K562 (cell line): ENCODE measurements around the gene ARHGEF17. TPM values are rescaled to one million over a fixed set of nuclear protein-coding genes. Genes with fewer than 3 reads are reported as not detected.

ENCODE experiments used
- ATAC-seq: fragments of 200-7000 bp; cut with Tn5 transposase; 3 replicates; pipeline ENCODE4 v1.9.1; 2020; ENCODE audit warnings: moderate library complexity
- BruUV-seq: library from RNA; stranded (reverse); fragments of 400-500 nt; replicated peaks from 2 replicates; lab custom pipeline; 2021; lab: Mats Ljungman, UMichigan
- CTCF ChIA-PET: fragments of 300-600 bp; formaldehyde crosslinking; extraction: SDS; loops from one replicate; lab custom pipeline; 2021; ENCODE audit warnings: low intra/inter-chr PET ratio; lab: Yijun Ruan, JAX
- POLR2A ChIA-PET: fragments of 300-600, 350-650 bp; sonication (Branson Sonifier 250); formaldehyde crosslinking; extraction: SDS; loops from one replicate; lab custom pipeline; 2021; ENCODE audit warnings: antibody characterized with exemption, inconsistent platforms; lab: Yijun Ruan, JAX
- DNase-seq, 4 experiments: peaks; one replicate each; pipeline versions ENCODE4 v3.0.0 to v3.0.0-alpha.2; 2011 to 2018; ENCODE audit warnings: low spot score in 3 of 4, mixed read lengths in 3 of 4; ENCODE audit errors: extremely low read depth in 1 of 4
- FAIRE-seq: peaks from 2 replicates; lab custom pipeline; 2011; peaks lifted over from hg19 to GRCh38; lab: Jason Lieb, UNC
- H2AFZ ChIP-seq: 2 replicates; pipeline ENCODE4 v1.6.0; 2011; ENCODE audit warnings: low read depth, low read length, control low read depth, inconsistent platforms
- H3K27ac ChIP-seq: fragments of 200-600 bp; 3 replicates; pipeline ENCODE4 v1.8.0; 2011; ENCODE audit warnings: low read depth, mild to moderate bottlenecking, control low read depth, inconsistent platforms, low read length, moderate library complexity, mixed read lengths; ENCODE audit errors: extremely low read depth
- H3K27me3 ChIP-seq, 2 experiments: fragments of 300-600 bp in 1 of 2; 2 replicates in 1 of 2; 3 replicates in 1 of 2; pipeline versions ENCODE4 v1.6.0 to v1.8.0; 2011; ENCODE audit warnings: inconsistent platforms in 2 of 2, low read length in 2 of 2, mild to moderate bottlenecking in 1 of 2, mixed read lengths in 1 of 2, moderate library complexity in 1 of 2; ENCODE audit not compliant: control insufficient read depth in 2 of 2, insufficient read depth in 2 of 2
- H3K36me3 ChIP-seq: fragments of 300-600 bp; 3 replicates; pipeline ENCODE4 v1.8.0; 2011; ENCODE audit warnings: mild to moderate bottlenecking, low read length, inconsistent platforms; ENCODE audit not compliant: control insufficient read depth, insufficient read depth
- H3K4me1 ChIP-seq, 2 experiments: fragments of 200-600 bp in 1 of 2; replicated peaks in 1 of 2; 2 replicates in 1 of 2; 3 replicates in 1 of 2; pipeline versions ENCODE4 v1.5.1 to v1.8.0; 2011; ENCODE audit warnings: inconsistent platforms in 2 of 2, low read length in 2 of 2, mild to moderate bottlenecking in 1 of 2, mixed read lengths in 1 of 2, moderate library complexity in 1 of 2; ENCODE audit not compliant: control insufficient read depth in 2 of 2, insufficient read depth in 2 of 2
- H3K4me2 ChIP-seq: 2 replicates; pipeline ENCODE4 v1.6.1; 2011; ENCODE audit warnings: low read length, control low read depth, inconsistent platforms, mixed read lengths; ENCODE audit not compliant: insufficient read depth
- H3K4me3 ChIP-seq: fragments of 200-600 bp; sonication (generic), shearing (Covaris generic); 2 replicates; pipeline ENCODE4 v1.5.1; 2016; ENCODE audit warnings: control low read depth, inconsistent platforms
- H3K79me2 ChIP-seq: fragments of 200-600 bp; 3 replicates; pipeline ENCODE4 v1.8.0; 2011; ENCODE audit warnings: low read length, inconsistent platforms; ENCODE audit not compliant: control insufficient read depth, insufficient read depth
- H3K9ac ChIP-seq, 2 experiments: 2 replicates each; pipeline versions ENCODE4 v1.6.0 to v1.6.1; 2011; ENCODE audit warnings: low read depth in 2 of 2, low read length in 2 of 2, control low read depth in 1 of 2, inconsistent platforms in 1 of 2, mild to moderate bottlenecking in 1 of 2, mixed read lengths in 1 of 2; ENCODE audit not compliant: insufficient read depth in 1 of 2
- H3K9me1 ChIP-seq: one replicate; pipeline ENCODE4 v1.6.0; 2011; ENCODE audit warnings: inconsistent platforms, mild to moderate bottlenecking, low read length, moderate library complexity; ENCODE audit not compliant: control insufficient read depth, insufficient read depth
- H3K9me3 ChIP-seq: replicated peaks from 2 replicates; pipeline ENCODE4 v1.5.1; 2011; ENCODE audit warnings: low read depth, low read length, inconsistent platforms; ENCODE audit not compliant: control insufficient read depth, insufficient read depth
- H4K20me1 ChIP-seq: replicated peaks from 2 replicates; pipeline ENCODE4 v1.6.1; 2011; ENCODE audit warnings: low read length, inconsistent platforms, mixed read lengths; ENCODE audit not compliant: control insufficient read depth, insufficient read depth
- BRCA1 ChIP-seq, 2 experiments: fragments of 450-650 bp in 1 of 2; sonication (generic) in 1 of 2; formaldehyde crosslinking in 1 of 2; IDR thresholded peaks; 2 replicates each; pipeline versions ENCODE4 v1.5.0 to v1.6.1; 2017 to 2020; ENCODE audit warnings: mild to moderate bottlenecking in 1 of 2, missing genetic modification reagents in 1 of 2
- C11orf30 ChIP-seq: fragments of 450-650 bp; IDR thresholded peaks from 2 replicates; pipeline ENCODE4 v1.6.1; 2016; ENCODE audit warnings: low read depth, mild to moderate bottlenecking
- CBX5 ChIP-seq: IDR thresholded peaks from 2 replicates; pipeline ENCODE4 v1.6.1; 2014; ENCODE audit warnings: low read depth, borderline replicate concordance
- GTF2E2 ChIP-seq: fragments of 200-800 bp; sonication (Bioruptor generic); IDR thresholded peaks from 2 replicates; pipeline ENCODE4 v1.6.1; 2016; ENCODE audit warnings: missing genetic modification characterization, missing compliant biosample characterization
- HNRNPK ChIP-seq: fragments of 200-400 bp; formaldehyde crosslinking; IDR thresholded peaks from one replicate; pipeline ENCODE4 v1.6.1; 2018; ENCODE audit warnings: mild to moderate bottlenecking, low read depth, low read length; ENCODE audit not compliant: poor library complexity, severe bottlenecking
- OTX1 ChIP-seq: fragments of 450-650 bp; formaldehyde crosslinking; IDR thresholded peaks from 2 replicates; pipeline ENCODE4 v1.4.0; 2022; ENCODE audit warnings: mild to moderate bottlenecking
- ZNF324 ChIP-seq: fragments of 250-450 bp; sonication (Bioruptor Pico); IDR thresholded peaks from 2 replicates; pipeline ENCODE4 v1.4.0; 2020; ENCODE audit warnings: mild to moderate bottlenecking
- WGBS: fragments of 100-300 bp; shearing (Covaris generic); methylation state at CpG from one replicate; pipeline ENCODE4 v1.1.6; 2016; ENCODE audit warnings: low coverage, mixed read lengths; ENCODE audit not compliant: insufficient coverage; ENCODE audit errors: missing lambda C conversion rate; 5-methylcytosine and 5-hydroxymethylcytosine counted together
- in situ Hi-C: fragments of 300-500 bp; cut with MboI; formaldehyde crosslinking; loops from 4 replicates; pipeline ENCODE4 v1.15.0; 2018; ENCODE audit warnings: inconsistent platforms, mixed read lengths
- intact Hi-C: fragments of 100-400 bp; cut with micrococcal nuclease; formaldehyde crosslinking; loops from 2 replicates; pipeline ENCODE4 v1.14.2; 2022
- polyA plus RNA-seq, 8 experiments: library from polyadenylated mRNA; depleted of rRNA in 4 of 8; stranded (reverse) in 5 of 8; unstranded in 3 of 8; fragments of >200 nt; fragmentation: Nextera tagmentation in 2 of 8; fragmentation: Illumina TruSeq in 1 of 8; extraction: Ambion mirVana in 2 of 8; extraction: Trizol in 1 of 8; gene quantifications; 2 replicates each; pipeline versions ENCODE4 v1.2.1 to v1.2.3, GENCODE V29; 2011 to 2014; ENCODE audit warnings: inconsistent platforms in 1 of 8, missing spikeins in 1 of 8
- total RNA-seq, 7 experiments: library from RNA; depleted of rRNA in 6 of 7; stranded (reverse); fragments of >200 nt in 6 of 7; fragmentation: Illumina TruSeq in 2 of 7; extraction: Trizol in 2 of 7; gene quantifications; 2 replicates each; pipeline versions ENCODE4 v1.2.1 to v1.2.3, GENCODE V29; 2011 to 2021; ENCODE audit warnings: low replicate concordance in 1 of 7
- TF ChIP-seq, protein P1 (sequence below): fragments of 250-450 bp; sonication (Bioruptor Pico); IDR thresholded peaks from 2 replicates; pipeline ENCODE4 v1.4.0; 2020
- TF ChIP-seq, protein P2 (sequence below): IDR thresholded peaks from 2 replicates; pipeline ENCODE4 v1.6.1; 2011; ENCODE audit not compliant: insufficient read length; ENCODE audit errors: extremely low read depth
- TF ChIP-seq, protein P3 (sequence below): sonication (generic); formaldehyde crosslinking; IDR thresholded peaks from 2 replicates; pipeline ENCODE4 v1.8.1; 2023; ENCODE audit warnings: mild to moderate bottlenecking, missing genetic modification reagents, moderate library complexity

The ARHGEF17 gene
- total and polyA plus RNA-seq, 9 of the 15 experiments (the other 6 are each of a cell fraction or from before 2014, with no cell fraction given) = 0.04 to 0.68 (median 0.10) TPM; not detected in 2

DNA sequence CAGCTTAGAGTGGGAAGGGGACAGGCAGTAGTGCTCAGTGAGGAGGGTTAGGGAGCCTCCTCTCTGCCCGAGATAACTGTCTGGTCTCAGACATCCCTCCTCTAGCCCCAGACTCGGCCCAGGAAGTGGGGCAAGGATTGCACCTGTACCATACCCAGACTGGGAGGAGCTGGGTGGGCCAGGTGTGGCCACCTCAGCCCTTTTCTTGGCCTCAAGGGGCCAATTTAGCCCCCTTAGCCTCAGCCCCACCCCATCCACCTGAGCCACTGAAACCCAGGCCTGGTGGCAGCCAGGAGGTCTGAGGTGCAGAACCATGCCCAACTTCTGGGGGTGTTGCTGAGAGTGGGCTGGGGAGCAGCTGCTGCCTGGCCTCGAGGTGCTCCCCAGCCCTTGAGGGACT lies 74.7 kb downstream of the ARHGEF17 start:
- H2AFZ ChIP-seq = no peak overlapping the region
- TF ChIP-seq OTX1 (CRISPR knock-in tag) (no peak), ZNF324 (CRISPR knock-in tag) (no peak), BRCA1 (IDR thresholded peaks at IDR 0.05) (no peak), BRCA1 (CRISPR knock-in tag; IDR thresholded peaks at IDR 0.05) (no peak), HNRNPK (no peak), CBX5 (no peak), GTF2E2 (no peak), C11orf30 (no peak)
- TF ChIP-seq, protein P1, sequence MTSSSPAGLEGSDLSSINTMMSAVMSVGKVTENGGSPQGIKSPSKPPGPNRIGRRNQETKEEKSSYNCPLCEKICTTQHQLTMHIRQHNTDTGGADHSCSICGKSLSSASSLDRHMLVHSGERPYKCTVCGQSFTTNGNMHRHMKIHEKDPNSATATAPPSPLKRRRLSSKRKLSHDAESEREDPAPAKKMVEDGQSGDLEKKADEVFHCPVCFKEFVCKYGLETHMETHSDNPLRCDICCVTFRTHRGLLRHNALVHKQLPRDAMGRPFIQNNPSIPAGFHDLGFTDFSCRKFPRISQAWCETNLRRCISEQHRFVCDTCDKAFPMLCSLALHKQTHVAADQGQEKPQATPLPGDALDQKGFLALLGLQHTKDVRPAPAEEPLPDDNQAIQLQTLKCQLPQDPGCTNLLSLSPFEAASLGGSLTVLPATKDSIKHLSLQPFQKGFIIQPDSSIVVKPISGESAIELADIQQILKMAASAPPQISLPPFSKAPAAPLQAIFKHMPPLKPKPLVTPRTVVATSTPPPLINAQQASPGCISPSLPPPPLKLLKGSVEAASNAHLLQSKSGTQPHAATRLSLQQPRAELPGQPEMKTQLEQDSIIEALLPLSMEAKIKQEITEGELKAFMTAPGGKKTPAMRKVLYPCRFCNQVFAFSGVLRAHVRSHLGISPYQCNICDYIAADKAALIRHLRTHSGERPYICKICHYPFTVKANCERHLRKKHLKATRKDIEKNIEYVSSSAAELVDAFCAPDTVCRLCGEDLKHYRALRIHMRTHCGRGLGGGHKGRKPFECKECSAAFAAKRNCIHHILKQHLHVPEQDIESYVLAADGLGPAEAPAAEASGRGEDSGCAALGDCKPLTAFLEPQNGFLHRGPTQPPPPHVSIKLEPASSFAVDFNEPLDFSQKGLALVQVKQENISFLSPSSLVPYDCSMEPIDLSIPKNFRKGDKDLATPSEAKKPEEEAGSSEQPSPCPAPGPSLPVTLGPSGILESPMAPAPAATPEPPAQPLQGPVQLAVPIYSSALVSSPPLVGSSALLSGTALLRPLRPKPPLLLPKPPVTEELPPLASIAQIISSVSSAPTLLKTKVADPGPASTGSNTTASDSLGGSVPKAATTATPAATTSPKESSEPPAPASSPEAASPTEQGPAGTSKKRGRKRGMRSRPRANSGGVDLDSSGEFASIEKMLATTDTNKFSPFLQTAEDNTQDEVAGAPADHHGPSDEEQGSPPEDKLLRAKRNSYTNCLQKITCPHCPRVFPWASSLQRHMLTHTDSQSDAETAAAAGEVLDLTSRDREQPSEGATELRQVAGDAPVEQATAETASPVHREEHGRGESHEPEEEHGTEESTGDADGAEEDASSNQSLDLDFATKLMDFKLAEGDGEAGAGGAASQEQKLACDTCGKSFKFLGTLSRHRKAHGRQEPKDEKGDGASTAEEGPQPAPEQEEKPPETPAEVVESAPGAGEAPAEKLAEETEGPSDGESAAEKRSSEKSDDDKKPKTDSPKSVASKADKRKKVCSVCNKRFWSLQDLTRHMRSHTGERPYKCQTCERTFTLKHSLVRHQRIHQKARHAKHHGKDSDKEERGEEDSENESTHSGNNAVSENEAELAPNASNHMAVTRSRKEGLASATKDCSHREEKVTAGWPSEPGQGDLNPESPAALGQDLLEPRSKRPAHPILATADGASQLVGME (CRISPR knock-in tag) = no peak
- TF ChIP-seq, protein P2, sequence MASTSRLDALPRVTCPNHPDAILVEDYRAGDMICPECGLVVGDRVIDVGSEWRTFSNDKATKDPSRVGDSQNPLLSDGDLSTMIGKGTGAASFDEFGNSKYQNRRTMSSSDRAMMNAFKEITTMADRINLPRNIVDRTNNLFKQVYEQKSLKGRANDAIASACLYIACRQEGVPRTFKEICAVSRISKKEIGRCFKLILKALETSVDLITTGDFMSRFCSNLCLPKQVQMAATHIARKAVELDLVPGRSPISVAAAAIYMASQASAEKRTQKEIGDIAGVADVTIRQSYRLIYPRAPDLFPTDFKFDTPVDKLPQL = no peak
- TF ChIP-seq, protein P3, sequence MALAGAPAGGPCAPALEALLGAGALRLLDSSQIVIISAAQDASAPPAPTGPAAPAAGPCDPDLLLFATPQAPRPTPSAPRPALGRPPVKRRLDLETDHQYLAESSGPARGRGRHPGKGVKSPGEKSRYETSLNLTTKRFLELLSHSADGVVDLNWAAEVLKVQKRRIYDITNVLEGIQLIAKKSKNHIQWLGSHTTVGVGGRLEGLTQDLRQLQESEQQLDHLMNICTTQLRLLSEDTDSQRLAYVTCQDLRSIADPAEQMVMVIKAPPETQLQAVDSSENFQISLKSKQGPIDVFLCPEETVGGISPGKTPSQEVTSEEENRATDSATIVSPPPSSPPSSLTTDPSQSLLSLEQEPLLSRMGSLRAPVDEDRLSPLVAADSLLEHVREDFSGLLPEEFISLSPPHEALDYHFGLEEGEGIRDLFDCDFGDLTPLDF = no peak
- no peaks in the 10 kb centered on the region for H3K9me3 ChIP-seq
- peaks cover 62% of the 10 kb centered on the region for H4K20me1 ChIP-seq
- H3K9ac ChIP-seq = peak overlapping the region in 1 of 2 experiments; percentile 71; a peak in 2 of 4 replicates
- ChIA-PET POLR2A (interaction anchor here (1.0 to 1.6 kb wide), 4 partner anchors 16 to 24 kb away, joined by 3 to 5 read pairs (median 4); no protein-coding TSS in a partner anchor), CTCF (no interaction called here)
- no peak overlapping the region for H3K4me3 ChIP-seq
- peaks cover 21% of the 10 kb centered on the region; the same call in 2 of the 3 replicates for H3K36me3 ChIP-seq
- in situ Hi-C loops = no loop called here
- FAIRE-seq (no peak), ATAC-seq (no peak), DNase-seq (no peak)
- WGBS = 59% methylated on average over 3 of the region's 3 CpGs
- no peak overlapping the region for H3K27ac ChIP-seq
- H3K4me2 ChIP-seq = no peak overlapping the region
- BruUV-seq = no TSS peak
- peaks cover 60 to 97% of the 10 kb centered on the region in 2 experiments for H3K4me1 ChIP-seq
- intact Hi-C loops = no loop called here
- peaks cover 98% of the 10 kb centered on the region for H3K79me2 ChIP-seq
- peaks cover 24% of the 10 kb centered on the region for H3K9me1 ChIP-seq
- no peaks in the 10 kb centered on the region for H3K27me3 ChIP-seq
